ENCODE measurements around the gene CETN1.

CETN1 gene

DNA sequence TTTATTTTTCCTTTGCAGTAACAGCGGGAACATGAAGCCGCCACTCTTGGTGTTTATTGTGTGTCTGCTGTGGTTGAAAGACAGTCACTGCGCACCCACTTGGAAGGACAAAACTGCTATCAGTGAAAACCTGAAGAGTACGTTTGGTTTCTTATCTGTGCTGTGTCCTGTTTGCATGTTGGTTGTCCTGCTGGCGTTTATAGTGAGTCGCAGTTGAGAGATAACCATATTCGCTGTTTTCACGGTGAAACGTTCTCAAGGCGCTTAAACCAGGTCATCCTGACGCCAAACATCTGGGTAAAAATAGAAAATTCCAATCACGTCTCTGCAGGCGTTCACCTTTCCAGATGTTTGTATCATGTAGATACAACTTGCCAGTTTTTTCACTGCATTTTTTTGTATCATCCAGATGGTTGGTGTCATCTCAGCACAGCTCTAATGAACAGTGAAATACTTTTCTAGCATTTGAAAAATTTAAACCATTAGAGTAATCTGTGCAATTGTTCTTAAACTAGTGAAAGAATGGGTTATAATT is 37.9 kb downstream of the CETN1 start:
- TF ChIP-seq, protein P1, sequence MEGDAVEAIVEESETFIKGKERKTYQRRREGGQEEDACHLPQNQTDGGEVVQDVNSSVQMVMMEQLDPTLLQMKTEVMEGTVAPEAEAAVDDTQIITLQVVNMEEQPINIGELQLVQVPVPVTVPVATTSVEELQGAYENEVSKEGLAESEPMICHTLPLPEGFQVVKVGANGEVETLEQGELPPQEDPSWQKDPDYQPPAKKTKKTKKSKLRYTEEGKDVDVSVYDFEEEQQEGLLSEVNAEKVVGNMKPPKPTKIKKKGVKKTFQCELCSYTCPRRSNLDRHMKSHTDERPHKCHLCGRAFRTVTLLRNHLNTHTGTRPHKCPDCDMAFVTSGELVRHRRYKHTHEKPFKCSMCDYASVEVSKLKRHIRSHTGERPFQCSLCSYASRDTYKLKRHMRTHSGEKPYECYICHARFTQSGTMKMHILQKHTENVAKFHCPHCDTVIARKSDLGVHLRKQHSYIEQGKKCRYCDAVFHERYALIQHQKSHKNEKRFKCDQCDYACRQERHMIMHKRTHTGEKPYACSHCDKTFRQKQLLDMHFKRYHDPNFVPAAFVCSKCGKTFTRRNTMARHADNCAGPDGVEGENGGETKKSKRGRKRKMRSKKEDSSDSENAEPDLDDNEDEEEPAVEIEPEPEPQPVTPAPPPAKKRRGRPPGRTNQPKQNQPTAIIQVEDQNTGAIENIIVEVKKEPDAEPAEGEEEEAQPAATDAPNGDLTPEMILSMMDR (IDR thresholded peaks at IDR 0.05; ENCODE audit: low read depth, low read length), result no peak
- TF ChIP-seq POLR2A (IDR thresholded peaks at IDR 0.05; ENCODE audit: extremely low read depth, insufficient read length) (no peak), MYC (IDR thresholded peaks at IDR 0.05; ENCODE audit: low read depth, low read length) (no peak)
- TF ChIP-seq, protein P2, sequence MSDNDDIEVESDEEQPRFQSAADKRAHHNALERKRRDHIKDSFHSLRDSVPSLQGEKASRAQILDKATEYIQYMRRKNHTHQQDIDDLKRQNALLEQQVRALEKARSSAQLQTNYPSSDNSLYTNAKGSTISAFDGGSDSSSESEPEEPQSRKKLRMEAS (IDR thresholded peaks at IDR 0.05; ENCODE audit: low read depth, low read length), result no peak
- DNase-seq (ENCODE audit: low read depth), result no peak
- no peak overlapping the region for H3K4me3 ChIP-seq (ENCODE audit: low read depth, low read length)

DNA sequence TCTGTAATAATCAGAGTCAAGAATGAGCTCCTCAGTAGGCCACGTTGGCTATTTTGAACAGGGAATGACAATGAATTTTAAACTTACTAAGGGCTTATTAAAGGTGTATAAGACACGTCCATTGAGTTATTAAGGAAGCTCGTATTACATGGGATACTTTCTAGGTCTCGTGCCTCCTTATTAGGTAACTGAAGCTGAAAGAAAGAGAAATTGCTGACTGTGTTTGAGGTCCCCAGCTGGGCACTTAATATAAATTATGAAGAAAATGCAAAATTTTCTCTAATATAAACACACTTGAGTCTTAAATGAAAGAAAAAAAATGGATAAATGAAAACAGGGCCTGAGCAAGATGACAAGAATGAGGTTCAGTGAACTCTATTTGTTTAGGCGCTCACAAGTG is 38.4 kb downstream of the CETN1 start:
- H3K4me3 ChIP-seq (ENCODE audit: low read depth, low read length), result no peak overlapping the region
- no peak for DNase-seq (ENCODE audit: low read depth)
- TF ChIP-seq MYC (IDR thresholded peaks at IDR 0.05; ENCODE audit: low read depth, low read length) (no peak), POLR2A (IDR thresholded peaks at IDR 0.05; ENCODE audit: extremely low read depth, insufficient read length) (no peak)
- TF ChIP-seq, protein P1 (IDR thresholded peaks at IDR 0.05; ENCODE audit: low read depth, low read length), result no peak
- TF ChIP-seq, protein P2 (IDR thresholded peaks at IDR 0.05; ENCODE audit: low read depth, low read length), result no peak

DNA sequence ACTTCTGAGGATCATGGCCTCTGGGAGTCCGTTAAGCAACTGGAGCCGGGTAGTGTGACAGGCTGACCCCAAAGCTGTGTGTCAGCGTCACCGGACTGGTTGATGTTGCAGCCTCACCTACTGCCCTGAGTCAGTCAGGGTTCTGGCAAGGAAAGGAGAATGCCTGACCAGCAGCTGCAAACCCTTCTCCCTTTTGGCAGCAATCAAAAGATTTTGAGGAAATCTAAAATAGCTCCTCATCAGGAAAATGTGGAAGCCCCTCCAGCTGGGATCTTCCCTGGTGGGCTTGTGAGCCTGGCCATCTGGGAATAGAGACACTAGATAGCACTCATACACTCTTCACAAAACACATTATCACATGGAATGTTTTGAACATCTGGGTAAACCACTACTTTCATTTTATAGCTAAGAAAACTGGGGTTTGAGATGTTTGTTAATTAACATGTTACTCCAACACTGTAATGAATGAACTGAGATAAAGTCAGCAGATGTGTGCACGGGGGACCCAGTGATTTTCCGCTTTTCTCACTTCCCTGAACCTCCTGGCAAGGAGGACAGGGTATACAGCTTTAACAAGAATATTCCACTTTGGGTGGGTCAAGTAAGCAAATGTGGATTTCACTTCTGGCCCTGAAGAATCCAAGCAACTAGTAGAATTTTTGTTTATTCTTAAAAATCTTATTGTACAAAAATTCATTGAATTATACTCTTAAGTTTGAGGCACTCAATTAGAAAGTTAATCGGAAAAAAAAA is 41.3 kb downstream of the CETN1 start:
- H3K4me3 ChIP-seq (ENCODE audit: low read depth, low read length), result no peak overlapping the region
- DNase-seq (ENCODE audit: low read depth), result no peak
- TF ChIP-seq, protein P2 (IDR thresholded peaks at IDR 0.05; ENCODE audit: low read depth, low read length), result no peak
- TF ChIP-seq POLR2A (IDR thresholded peaks at IDR 0.05; ENCODE audit: extremely low read depth, insufficient read length), result no peak
- no peak for TF ChIP-seq MYC (IDR thresholded peaks at IDR 0.05; ENCODE audit: low read depth, low read length)
- TF ChIP-seq, protein P1 (IDR thresholded peaks at IDR 0.05; ENCODE audit: low read depth, low read length), result no peak

DNA sequence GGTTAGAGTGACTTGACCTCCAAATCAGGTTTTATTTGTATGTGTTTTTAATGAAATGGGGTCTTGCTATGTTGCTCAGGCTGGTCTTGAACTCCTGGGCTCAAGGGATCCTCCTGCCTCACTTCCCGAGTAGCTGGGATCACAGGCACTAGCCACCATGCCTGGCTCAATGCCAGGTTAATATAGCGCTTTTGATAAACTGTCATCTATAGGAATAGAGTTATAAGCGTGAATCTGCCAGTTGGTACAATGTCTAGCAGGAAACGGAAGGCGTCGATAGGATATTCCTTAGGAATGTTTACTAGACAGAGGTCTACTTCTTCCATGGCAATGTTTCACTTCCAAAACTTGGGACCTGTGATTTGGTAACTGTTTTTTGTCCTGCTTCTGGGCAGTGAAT is 42.1 kb downstream of the CETN1 start:
- H3K4me3 ChIP-seq (ENCODE audit: low read depth, low read length), result no peak overlapping the region
- DNase-seq (ENCODE audit: low read depth), result no peak
- TF ChIP-seq MYC (IDR thresholded peaks at IDR 0.05; ENCODE audit: low read depth, low read length) (no peak), POLR2A (IDR thresholded peaks at IDR 0.05; ENCODE audit: extremely low read depth, insufficient read length) (no peak)
- TF ChIP-seq, protein P1 (IDR thresholded peaks at IDR 0.05; ENCODE audit: low read depth, low read length), result no peak
- TF ChIP-seq, protein P2 (IDR thresholded peaks at IDR 0.05; ENCODE audit: low read depth, low read length), result no peak

GRCh38 chr18:623761-624620 is 43.8 kb downstream of the CETN1 start:
- peak; percentile 70 for DNase-seq (ENCODE audit: low read depth)
- TF ChIP-seq, protein P1 (IDR thresholded peaks at IDR 0.05; ENCODE audit: low read depth, low read length), result peak; percentile 74
- no peak for TF ChIP-seq MYC (IDR thresholded peaks at IDR 0.05; ENCODE audit: low read depth, low read length)
- H3K4me3 ChIP-seq (ENCODE audit: low read depth, low read length), result no peak overlapping the region
